H1 (cell line): ENCODE results near the gene TERB1. TPM values are rescaled to one million over a fixed set of nuclear protein-coding genes. Genes with fewer than 3 reads are reported as not detected.

Experiments
- BACH1 ChIP-seq: IDR thresholded peaks from 2 replicates; pipeline ENCODE4 v1.6.1; 2012; ENCODE audit warnings: low read length, improper control_type of control experiment
- PHF8 ChIP-seq: fragments of 200-600 bp; sonication (generic); conservative IDR thresholded peaks from 2 replicates; pipeline ENCODE4 v1.7.1; 2012; ENCODE audit warnings: low read depth, mild to moderate bottlenecking, inconsistent platforms, low read length, moderate library complexity
- SIX5 ChIP-seq: IDR thresholded peaks from 2 replicates; pipeline ENCODE4 v1.6.1; 2011; ENCODE audit warnings: mild to moderate bottlenecking, low read depth, low read length
- polyA plus RNA-seq, 7 experiments: library from polyadenylated mRNA; depleted of rRNA in 3 of 7; stranded (reverse) in 5 of 7; unstranded in 2 of 7; fragments of >200 nt in 5 of 7; fragments of 200-250 nt in 2 of 7; gene quantifications; 1 replicate in 5 of 7; 2 replicates in 1 of 7; 4 replicates in 1 of 7; pipeline versions ENCODE4 v1.2.1 to v1.2.3, GENCODE V29; 2011 to 2013; ENCODE audit warnings: missing spikeins in 2 of 7, mixed read lengths in 2 of 7
- total RNA-seq: library from RNA; stranded (reverse); fragmentation: NEBNext Ultra II Directional; extraction: Animal tissue kit (Norgen Biotek cat#: 25700); gene quantifications from 2 replicates; pipeline ENCODE4 v1.2.1, GENCODE V29; 2021
- TF ChIP-seq, protein P1 (sequence below): IDR thresholded peaks from 2 replicates; pipeline ENCODE4 v1.6.1; 2012; ENCODE audit warnings: inconsistent platforms

The TERB1 gene
- total and polyA plus RNA-seq, 2 of the 8 experiments (the other 6 are each of a cell fraction or from before 2014, with no cell fraction given): not detected

DNA sequence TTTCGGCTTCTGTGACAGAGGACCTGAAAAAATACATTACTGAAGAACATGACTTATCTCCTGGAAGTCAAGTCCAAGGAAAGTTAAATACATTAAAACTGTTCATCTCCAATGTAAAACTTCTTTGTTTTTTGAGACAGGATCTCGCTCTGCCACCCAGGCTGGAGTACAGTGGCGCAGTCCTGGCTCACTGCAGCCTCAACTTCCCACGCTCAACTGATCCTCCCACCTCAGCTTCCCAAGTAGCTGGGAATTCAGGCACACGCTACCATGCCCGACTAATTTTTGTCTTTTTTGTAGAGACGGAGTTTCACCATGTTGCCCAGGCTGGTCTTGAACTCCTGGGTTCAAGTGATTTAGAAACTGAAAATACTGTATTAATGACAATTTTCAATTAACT lies 9.7 kb upstream of the TERB1 start (continued):
- TF ChIP-seq, protein P1, sequence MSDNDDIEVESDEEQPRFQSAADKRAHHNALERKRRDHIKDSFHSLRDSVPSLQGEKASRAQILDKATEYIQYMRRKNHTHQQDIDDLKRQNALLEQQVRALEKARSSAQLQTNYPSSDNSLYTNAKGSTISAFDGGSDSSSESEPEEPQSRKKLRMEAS: no peak
- TF ChIP-seq SIX5: no peak
- no peak for TF ChIP-seq PHF8
- no peak for TF ChIP-seq BACH1
- TF ChIP-seq, all 59 proteins: peak for 0
